GM11168 (cell line): ENCODE results near the gene PLSCR3.

ENCODE experiments used
- in situ Hi-C: fragments of 300-500 bp; cut with MboI; formaldehyde crosslinking; loops from one replicate; pipeline ENCODE4 v1.12.0; 2022; ENCODE audit warnings: low sequenced_read_pairs; ENCODE audit not compliant: unreplicated experiment

The PLSCR3 gene

DNA sequence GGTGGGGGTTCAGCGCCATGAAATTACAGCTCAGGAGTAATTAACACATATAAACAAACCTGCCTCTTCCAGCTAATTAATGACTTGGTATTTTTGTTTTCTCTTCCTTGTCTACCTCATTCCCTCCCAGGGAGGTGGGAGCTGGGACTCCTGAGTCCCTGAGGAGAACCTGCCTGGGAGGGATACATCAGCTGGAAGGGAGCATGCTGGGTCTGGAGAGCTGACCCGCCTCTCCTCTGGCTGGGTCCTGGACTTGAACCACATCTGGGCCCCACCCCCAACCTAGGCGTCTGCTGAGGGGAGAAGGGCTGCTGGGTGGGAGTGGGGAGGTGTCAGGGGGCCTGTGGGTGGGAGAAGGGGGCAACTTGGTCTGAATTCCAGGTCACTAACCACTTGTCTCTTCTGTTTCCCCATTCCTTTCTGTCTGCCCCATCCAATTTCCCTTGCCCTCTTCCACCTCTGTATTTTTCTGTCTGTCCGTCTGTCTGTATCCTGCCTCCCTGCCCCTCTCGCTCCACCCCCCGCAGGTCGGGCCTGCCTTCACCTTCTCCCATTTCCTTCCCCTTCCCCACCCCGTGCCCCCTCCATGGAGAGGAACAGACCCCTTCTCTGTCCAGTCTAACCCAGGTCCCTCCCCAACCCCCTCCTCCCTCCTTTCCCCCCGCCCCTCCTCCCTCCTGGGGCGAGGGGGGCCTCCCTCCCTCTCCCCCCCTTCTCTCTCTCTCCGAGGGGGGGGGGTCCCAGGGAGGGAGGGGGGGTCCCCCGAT is 13.3 kb upstream of the PLSCR3 start, which contains the start of gene NLGN2:
NLGN2 (plus strand) TSS at position 361 of the 767 bp plus-strand sequence. CDS start 411 bp downstream, outside the sequence.
- in situ Hi-C loops: no loop called here

DNA sequence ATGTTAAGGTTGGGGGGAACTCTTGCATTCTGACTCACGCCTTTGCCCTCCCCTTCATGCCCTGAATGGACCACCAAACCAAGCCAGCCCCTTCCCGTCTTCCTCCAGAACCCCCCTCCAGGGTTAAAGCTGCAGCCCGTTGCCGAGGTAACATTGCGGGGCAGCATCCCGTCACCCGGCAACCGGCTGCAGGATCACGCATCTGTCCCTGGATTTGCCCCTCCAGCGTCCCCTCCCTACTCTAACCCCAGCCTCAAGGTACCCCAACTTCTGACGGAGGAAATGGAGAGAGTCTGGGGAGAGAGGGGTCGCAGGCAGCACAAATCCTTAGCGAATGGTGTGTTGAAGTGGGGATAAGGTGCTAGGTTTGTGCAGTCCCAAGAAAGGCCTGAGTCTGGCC is 12.8 kb upstream of the PLSCR3 start:
- in situ Hi-C loops: no loop called here

DNA sequence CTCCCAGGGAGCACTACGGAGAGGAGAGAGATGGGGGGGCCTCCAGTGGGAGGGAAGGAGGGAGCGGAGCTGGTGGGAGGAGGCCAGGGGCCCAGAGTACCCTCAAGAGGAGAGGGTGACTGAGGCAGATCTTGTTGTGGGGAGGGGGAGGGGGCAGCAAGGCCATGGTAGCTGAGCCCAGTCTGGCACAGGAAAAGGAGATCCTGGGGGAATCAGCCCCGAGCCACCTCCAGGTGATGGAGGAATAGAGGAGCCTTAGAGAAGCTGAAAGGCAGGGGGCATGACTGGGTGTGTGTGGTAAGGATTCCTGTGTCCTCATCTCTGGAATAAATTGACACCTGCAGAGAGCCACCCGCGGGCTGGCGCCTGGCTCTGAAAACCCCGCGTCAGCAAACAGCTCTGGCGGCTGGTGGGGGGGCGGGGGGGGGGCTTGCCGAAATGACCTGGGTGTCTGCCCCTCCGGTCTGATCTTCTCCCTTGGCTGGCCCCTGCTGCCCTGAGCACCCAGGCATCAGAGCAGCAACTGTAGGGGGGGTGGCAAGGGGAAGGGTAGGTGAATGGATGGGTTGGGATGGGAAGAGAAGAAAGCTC is 12.0 kb upstream of the PLSCR3 start:
- in situ Hi-C loops: no loop called here

DNA sequence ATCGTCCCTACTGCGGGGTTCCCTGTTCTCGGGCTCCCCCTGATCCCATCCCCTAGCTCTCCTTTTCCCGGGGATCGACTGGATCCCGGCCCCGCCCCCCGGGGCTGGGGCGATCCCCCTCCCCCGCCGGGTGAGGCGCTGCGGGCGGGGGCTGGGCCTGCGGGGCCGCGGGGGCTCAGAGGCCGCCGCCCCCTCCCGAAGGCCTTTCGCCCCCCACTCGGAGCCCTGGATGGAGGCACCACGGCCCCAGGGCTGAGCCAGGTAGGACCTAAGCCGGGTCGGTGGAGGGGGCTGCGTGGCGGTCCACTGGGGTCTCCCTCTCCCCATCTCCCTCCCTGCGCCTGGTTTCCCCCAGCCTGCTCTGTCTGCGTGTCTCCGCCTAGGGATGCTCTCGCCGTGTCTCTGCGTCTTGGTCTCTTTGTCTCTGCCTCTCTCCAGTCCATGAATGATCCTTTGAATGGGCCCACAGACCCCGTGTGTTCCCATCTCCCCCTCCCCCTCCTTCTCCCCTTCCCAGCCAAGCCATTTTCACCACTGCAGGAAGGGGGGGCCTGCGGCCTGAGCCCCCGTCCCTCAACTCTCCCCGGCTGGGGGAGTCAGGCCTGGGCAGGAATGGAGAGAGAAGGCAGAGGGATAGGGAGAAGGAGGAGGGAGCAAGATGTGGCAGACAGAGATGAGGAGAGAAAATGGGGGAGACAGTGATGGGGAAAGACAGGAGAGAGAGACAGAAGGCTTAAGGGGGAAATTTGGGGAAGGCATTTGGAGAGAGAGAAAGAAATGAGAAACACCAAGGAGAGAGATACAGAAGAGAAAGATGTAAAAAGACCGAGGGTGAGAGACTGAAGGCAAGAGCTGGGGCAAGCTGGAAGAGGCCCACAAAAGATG is 11.3 kb upstream of the PLSCR3 start:
- in situ Hi-C loops: no loop called here

DNA sequence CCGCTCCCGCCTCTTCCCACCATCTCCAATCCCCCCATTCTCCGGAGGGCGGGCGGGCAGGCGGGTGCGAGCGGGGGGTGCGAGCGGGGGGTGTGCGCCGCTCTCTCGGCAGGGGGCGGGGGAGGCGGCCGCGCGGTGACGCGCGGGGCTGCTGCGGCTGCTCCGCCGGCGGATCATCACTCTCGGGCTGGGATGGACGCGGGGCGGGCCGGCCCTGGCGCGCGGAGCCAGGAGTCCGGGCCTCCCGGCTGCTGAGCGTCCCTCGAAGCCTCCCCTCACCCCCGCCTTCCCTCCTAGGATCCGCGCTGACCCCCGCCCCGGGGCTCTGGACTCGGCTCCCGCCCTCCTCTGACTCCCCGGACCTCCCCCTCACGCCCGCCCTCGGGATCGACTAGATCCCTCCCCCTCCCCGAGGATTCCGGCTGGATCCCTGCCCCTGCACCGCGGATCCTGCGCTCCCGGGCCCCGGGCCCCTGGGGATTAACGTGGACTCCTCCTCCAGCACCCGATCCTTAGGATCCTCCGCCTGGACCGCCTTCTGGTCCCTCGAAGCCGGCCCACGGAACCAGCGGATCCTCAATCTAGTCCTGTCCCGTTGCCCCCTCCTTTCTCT is 10.5 kb upstream of the PLSCR3 start:
- in situ Hi-C loops: no loop called here

DNA sequence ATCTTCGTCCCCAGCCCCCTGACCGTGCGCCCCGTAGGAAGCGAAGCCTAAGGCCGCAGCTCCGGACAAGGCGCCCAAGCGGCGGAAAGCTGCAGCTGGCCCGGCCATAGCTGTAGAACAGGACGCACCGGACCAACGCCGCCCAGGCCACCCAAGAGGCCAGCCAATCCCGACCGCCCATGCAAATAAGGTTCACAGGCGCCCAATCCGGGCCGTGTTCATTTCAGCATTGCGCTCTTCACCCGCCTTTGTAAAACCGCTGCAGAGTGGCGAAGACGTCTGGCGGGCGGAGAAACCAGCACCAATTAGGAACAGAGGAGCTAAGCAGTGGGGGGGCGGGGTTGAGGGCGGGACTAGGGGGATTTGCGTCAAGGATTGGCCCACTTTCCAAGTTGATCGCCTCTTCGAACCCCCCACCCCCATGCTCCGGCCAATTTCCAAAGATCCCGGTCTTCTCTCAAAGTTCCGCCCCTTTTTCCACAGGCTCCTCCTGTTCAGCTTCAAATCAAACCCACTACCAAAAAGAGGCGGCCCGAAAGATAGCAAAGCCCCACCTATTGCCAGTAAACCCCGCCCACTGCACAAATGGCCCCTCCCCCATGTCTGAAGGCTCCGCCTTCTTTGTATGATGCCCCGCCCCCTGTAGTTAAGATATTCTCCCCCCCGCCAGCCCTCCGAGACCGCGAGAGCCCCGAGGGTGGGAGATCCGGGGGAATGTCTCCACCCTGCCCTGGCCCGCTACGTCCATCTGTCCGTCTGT is 9.8 kb upstream of the PLSCR3 start, which contains the start of gene TMEM256:
TMEM256 (minus strand) TSS at position 121 of the 760 bp plus-strand sequence; CDS start at position 108, 13 bp downstream.
- in situ Hi-C loops: no loop called here

DNA sequence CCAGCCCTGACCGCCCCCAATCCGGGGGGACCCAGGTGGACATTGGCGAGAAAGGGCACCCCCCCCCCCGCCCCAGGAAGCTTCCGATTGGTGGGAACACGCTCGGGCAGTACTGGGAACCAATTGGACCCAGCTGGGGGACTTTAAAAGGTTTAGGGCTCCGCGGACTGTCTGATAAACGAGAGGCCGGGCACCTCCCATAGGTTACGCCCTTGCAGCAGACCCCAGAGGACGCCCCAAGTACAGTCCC is 9.3 kb upstream of the PLSCR3 start:
- in situ Hi-C loops: no loop called here

DNA sequence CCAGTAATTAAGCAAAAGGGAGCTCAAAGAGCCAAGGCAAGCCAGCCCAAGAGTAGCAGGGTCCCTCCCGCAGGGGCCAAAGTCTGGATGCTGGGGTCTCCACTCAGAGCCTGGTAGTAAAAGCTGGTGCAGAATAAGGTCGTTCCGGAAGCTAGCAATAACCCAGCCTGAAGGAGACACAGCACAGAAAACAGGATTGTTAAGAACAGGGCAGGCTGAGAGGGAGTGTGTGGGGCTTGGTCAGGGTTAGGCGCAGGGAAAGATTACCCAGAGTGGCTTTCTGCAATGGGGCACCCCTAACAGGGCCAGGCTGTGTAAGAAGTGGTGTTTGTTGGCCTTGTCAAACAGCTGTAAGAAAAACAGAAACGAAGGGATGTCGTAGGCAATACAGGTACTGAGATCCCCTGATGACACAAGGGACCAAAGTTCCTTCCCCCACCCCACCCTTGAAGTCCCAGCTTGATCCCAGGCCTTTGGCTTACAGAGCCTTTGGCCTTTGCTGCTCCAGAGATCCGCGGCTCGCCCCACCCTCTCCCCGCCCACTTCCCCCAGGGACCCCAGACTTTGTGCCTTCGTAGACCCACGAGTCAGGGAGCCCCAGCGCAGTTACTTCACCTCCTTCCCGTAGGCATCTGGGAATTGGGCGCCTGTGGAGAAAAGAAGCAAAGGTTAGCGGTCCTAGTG is 8.9 kb upstream of the PLSCR3 start:
- in situ Hi-C loops: no loop called here

DNA sequence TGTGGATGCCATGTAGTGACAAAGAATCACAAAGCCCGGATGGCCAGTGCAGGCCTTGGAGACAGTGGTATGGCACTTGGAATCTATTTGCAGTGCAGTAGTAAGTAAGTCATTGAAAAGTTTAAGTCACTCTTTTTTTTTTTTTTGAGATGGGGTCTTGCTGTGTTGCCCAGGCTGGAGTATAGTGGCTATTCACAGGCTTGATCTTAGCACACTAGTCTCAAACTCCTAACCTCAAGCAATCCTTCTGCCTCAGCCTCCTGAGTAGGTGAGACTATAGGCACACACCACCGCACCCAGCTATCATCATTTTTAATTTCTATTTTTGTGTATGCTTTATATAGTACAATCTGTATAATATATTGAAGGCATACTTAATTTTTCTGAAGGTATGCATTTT is 4.3 kb upstream of the PLSCR3 start:
- in situ Hi-C loops: no loop called here

DNA sequence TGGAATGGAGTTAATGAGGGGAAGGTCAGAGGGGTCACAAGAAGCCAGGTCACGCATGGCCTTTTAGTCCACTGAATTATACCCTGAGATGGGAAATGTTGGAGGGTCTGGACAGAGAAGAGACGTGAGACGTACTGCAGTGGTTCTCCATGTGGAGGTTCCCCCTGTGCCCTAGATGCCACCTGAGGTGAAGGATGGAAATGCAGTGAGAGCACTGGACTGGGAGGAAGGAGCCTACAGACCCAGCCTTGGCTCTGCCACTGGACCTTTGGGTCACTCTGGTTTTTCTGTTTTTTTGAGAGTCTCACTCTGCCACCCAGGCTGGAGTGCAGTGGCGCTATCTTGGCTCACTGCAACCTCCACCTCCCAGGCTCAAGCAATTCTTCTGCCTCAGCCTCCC is 1.8 kb upstream of the PLSCR3 start:
- in situ Hi-C loops: no loop called here

DNA sequence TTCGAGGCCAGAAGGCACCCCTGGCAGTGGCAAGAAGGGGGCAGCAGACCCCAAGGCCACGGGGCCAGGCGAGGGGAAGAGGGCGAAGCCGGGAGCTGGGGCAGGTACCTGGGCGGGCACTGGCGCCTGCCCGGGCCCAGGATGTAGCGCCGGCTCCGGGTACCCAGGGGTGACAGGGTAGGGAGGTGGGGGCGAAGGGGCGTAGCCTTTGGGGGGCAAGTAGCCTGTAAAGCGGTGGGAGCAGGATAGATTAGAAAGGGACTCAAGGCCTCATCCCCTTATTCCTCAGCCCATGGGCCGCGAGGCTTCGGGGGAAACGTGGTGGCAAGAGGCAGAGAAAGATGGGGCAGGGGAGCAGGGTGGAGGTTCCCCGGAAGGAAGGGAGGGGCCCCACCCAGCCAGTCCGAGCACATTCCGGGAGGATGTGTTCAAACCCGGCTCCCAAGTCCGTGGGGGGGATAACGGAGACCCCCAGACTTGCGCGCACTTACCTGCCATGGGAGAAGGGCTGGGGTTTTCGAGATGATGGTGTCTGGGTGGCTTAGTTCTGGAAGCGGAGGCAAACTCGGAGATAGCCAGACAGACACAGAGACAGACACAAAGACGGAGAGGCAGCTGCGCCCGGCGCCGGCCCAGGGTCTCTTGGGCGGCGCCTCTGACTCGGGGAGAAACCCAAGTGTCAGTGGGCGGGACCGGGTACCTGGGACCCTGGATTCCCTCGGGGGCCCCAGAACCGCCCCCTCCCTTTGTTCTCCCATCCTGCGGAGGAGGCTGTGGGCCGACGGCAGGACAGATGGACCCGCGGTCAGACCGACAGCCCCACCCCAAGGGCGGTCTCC is 493 bp downstream of the PLSCR3 start:
- in situ Hi-C loops: no loop called here

DNA sequence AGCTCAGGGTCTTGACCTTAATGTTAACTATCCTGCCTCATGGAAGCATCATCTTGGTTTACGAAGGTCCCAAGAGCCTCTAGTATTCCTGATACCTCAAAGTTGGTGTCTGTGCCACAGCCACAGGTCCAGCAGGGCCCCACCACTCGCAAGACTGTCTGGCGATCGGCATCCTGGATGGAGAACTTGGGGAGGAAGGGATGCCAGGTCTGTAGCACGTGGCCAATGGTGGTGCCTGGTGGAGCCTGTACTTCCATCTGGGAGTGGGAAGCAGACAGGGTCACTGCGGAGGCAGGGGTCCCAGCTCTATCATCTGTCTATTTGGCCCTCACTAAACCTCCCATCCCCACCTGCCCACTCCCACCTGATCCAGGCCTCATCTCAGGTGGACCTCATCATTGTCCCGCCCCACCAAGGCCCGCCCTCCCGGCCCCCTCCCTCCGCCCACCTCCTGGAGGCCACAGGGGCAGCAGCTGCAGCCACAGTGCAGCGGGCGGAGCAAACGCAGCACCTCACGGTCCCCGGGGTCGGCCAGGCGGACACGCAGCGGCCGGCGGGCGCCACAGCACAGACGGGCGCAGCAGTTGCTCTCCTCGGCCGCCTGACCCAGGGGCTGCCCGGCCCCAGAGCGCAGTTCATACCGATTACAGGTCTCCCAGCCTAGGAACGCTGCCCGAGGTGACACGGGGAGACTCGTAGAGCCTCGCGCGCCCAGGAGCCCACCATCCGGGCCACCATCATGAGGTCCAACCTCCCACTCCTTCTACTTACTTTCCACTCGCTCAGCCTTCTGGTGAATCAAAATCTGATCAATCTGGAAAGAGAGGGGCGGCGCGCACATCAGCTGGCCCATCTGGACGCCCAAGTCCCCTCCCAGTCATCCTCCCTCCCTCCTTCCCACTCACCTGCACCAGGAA is 1.4 kb downstream of the PLSCR3 start:
- in situ Hi-C loops: no loop called here

DNA sequence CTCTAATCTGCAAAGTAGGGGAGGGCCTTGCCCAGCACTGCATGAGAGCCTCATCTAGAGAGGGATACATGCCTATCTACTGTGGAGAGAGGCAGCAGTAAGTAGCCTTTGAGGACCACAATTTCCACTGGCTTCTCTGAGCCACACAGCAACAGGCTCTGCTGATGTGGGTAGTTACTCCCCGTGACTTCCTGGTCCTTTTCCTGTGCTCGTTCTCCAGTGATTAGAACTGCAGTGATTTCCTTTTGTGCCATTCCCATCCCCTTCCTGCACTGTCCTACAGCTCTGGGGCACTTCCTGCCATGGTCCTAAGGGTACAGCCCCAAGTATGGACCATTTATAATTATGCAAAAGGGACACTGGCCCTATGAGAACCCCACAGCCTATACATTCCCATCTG is 3.0 kb downstream of the PLSCR3 start:
- in situ Hi-C loops: no loop called here

DNA sequence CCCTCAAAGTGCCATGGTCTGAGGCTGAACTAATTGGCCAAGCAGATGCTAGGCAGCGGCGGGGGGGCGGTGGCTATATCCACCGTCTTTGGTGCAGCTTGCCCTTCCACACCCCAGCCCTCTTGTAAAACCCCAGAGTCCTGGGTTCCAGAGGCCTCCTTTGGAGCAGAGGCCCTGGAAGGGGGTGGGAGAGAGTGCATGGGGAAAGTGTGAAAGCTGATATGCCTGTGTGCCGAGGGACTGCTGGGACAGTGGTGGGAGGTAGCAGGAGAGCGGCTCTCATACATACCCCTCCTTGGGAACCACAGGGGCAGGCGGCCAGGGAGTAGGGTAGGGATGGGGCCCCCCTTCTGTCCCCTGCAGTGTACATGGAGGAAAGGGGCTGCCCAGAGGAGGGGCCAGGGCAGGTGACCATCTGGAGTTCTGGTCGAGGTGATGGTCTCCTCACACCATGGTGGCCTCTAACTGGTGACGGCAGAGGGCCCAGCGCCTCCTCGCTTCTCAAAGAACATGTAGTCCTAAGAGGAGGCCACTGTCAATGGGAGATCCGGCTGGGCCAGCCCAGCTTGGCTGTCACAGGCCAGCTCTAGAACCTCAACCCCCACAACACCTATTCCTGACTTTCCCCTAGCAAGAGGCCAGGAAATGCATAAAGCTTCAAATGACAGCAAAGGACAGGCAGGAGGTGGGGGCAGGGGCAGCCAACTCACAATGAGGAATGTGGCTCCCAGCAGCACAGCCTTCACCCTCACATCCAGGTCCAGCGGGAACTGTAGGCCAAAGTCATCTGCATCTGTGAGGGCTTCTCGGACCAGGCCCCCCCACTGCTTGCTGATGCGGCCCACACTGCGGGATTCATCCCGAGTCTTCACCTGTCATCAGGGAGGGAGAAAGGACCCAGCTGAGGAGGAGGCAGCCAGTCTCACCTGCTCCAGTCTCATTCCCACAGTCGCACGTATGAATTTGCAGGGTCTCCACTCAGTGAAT is 4.1 kb downstream of the PLSCR3 start:
- in situ Hi-C loops: no loop called here

DNA sequence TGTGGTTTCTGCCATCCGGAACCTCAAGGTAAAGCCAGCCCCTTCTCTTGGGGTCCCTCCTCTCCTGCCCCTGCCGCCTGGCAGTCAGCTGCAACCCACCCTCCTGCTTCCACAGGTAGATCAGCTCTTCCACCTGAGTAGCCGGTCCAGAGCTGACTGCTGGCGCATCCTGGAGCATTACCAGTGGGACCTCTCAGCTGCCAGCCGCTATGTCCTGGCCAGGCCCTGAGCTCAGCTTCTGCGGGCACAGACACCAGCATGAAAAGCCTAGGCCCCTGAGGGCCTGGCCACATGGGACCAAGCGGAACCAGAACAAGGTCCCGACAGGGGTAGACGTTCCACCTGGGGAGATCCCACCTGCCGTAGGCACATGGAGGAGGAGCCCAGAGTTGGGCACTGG is 5.5 kb downstream of the PLSCR3 start:
- in situ Hi-C loops: no loop called here

DNA sequence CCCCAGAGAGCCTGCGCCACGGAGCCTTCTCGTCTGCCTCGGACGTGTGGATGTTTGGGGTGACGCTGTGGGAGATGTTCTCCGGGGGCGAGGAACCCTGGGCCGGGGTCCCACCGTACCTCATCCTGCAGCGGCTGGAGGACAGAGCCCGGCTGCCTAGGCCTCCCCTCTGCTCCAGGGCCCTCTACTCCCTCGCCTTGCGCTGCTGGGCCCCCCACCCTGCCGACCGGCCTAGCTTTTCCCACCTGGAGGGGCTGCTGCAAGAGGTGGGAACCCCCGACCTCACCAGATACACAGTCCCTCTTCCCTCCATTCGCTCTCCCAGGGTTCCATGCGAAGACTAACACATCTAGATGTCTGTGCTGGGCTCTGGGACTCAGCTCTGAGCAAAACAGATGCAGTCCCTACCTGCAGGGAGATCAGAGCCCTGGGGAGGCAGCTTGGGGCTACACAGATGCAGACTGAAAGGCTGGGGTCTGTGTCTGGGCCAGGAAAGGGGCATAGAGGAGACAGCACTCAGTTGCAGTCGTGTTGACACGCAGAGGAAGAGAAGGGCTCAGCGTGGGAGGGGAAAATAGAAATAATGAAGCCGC is 9.7 kb downstream of the PLSCR3 start:
- in situ Hi-C loops: no loop called here
